Astrocyte (in vitro differentiated cells and primary cell): ENCODE measurements around the gene CEND1. TPM values are rescaled to one million over a fixed set of nuclear protein-coding genes. Genes with fewer than 3 reads are reported as not detected.

Experiments
- DNase-seq: peaks from one replicate; pipeline ENCODE4 v3.0.0-alpha.2; 2010; ENCODE audit warnings: low read depth
- FAIRE-seq: peaks from 2 replicates; lab custom pipeline; 2011; peaks lifted over from hg19 to GRCh38; lab: Jason Lieb, UNC
- H2AFZ ChIP-seq: 2 replicates; pipeline ENCODE4 v1.6.0; 2012; ENCODE audit warnings: low read depth, low read length, inconsistent platforms
- H3K27ac ChIP-seq: 2 replicates; pipeline ENCODE4 v1.5.1; 2011; ENCODE audit warnings: low read depth, low read length, inconsistent platforms
- H3K27me3 ChIP-seq: 2 replicates; pipeline ENCODE4 v1.6.0; 2011; ENCODE audit warnings: low read length, inconsistent platforms; ENCODE audit not compliant: insufficient read depth
- H3K36me3 ChIP-seq: 2 replicates; pipeline ENCODE4 v1.5.1; 2011; ENCODE audit warnings: low read length, inconsistent platforms; ENCODE audit not compliant: insufficient read depth
- H3K4me1 ChIP-seq: 2 replicates; pipeline ENCODE4 v1.5.1; 2011; ENCODE audit warnings: low read length, inconsistent platforms; ENCODE audit not compliant: insufficient read depth
- H3K4me2 ChIP-seq: 2 replicates; pipeline ENCODE4 v1.6.0; 2012; ENCODE audit warnings: low read length, inconsistent platforms
- H3K4me3 ChIP-seq: 2 replicates; pipeline ENCODE4 v1.5.1; 2011; ENCODE audit warnings: low read depth, mild to moderate bottlenecking, low read length, inconsistent platforms; ENCODE audit not compliant: insufficient read depth
- H3K79me2 ChIP-seq: 2 replicates; pipeline ENCODE4 v1.6.0; 2012; ENCODE audit warnings: mild to moderate bottlenecking, low read length, inconsistent platforms; ENCODE audit not compliant: insufficient read depth
- H3K9ac ChIP-seq: 2 replicates; pipeline ENCODE4 v1.6.0; 2012; ENCODE audit warnings: mild to moderate bottlenecking, low read length, inconsistent platforms
- H3K9me3 ChIP-seq: 2 replicates; pipeline ENCODE4 v1.5.1; 2012; ENCODE audit warnings: low read depth, mild to moderate bottlenecking, low read length, inconsistent platforms; ENCODE audit not compliant: insufficient read depth
- H4K20me1 ChIP-seq: 2 replicates; pipeline ENCODE4 v1.6.0; 2012; ENCODE audit warnings: low read length, inconsistent platforms; ENCODE audit not compliant: insufficient read depth
- H3K27ac Mint-ChIP-seq: one replicate; pipeline ENCODE4 v1.8.0; 2021; ENCODE audit warnings: mild to moderate bottlenecking, mixed read lengths; ENCODE audit not compliant: unreplicated experiment
- H3K27me3 Mint-ChIP-seq: one replicate; pipeline ENCODE4 v1.8.0; 2021; ENCODE audit warnings: low read depth, mixed read lengths; ENCODE audit not compliant: unreplicated experiment
- H3K36me3 Mint-ChIP-seq: one replicate; pipeline ENCODE4 v1.8.0; 2021; ENCODE audit warnings: low read depth, mixed read lengths; ENCODE audit not compliant: unreplicated experiment
- H3K4me1 Mint-ChIP-seq: one replicate; pipeline ENCODE4 v1.8.0; 2021; ENCODE audit warnings: low read depth, mixed read lengths; ENCODE audit not compliant: unreplicated experiment
- H3K4me3 Mint-ChIP-seq: one replicate; pipeline ENCODE4 v1.8.0; 2021; ENCODE audit warnings: mild to moderate bottlenecking, moderate library complexity, mixed read lengths; ENCODE audit not compliant: unreplicated experiment
- H3K9me3 Mint-ChIP-seq: one replicate; pipeline ENCODE4 v1.8.0; 2021; ENCODE audit warnings: mild to moderate bottlenecking, mixed read lengths; ENCODE audit not compliant: unreplicated experiment
- EZH2 ChIP-seq: IDR thresholded peaks from 2 replicates; pipeline ENCODE4 v1.6.1; 2012; ENCODE audit warnings: mild to moderate bottlenecking, low read length, inconsistent platforms; ENCODE audit not compliant: insufficient read depth
- total RNA-seq: library from RNA; stranded (reverse); gene quantifications from 2 replicates; pipeline ENCODE4 v1.2.1, GENCODE V29; 2021
- TF ChIP-seq, protein P1 (sequence below): IDR thresholded peaks from 2 replicates; pipeline ENCODE4 v1.5.1; 2011; ENCODE audit warnings: low read depth, mild to moderate bottlenecking, inconsistent platforms, low read length, moderate library complexity; ENCODE audit not compliant: insufficient read depth

CEND1 gene
- total RNA-seq, 1 donor from 2014 or later, result 0.59 TPM

GRCh38 chr11:771617-772204 lies 18.2 kb downstream of the CEND1 start:
- H3K4me2 ChIP-seq, result no peak overlapping the region
- no peak for DNase-seq
- FAIRE-seq, result no peak

GRCh38 chr11:770642-771616 lies 19.0 kb downstream of the CEND1 start:
- TF ChIP-seq, protein P1, sequence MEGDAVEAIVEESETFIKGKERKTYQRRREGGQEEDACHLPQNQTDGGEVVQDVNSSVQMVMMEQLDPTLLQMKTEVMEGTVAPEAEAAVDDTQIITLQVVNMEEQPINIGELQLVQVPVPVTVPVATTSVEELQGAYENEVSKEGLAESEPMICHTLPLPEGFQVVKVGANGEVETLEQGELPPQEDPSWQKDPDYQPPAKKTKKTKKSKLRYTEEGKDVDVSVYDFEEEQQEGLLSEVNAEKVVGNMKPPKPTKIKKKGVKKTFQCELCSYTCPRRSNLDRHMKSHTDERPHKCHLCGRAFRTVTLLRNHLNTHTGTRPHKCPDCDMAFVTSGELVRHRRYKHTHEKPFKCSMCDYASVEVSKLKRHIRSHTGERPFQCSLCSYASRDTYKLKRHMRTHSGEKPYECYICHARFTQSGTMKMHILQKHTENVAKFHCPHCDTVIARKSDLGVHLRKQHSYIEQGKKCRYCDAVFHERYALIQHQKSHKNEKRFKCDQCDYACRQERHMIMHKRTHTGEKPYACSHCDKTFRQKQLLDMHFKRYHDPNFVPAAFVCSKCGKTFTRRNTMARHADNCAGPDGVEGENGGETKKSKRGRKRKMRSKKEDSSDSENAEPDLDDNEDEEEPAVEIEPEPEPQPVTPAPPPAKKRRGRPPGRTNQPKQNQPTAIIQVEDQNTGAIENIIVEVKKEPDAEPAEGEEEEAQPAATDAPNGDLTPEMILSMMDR, result no peak
- no peak for TF ChIP-seq EZH2
- Histone ChIP-seq H3K4me1 (peaks cover 12% of the 10 kb centered on the region), H3K36me3 (peaks cover 3% of the 10 kb centered on the region), H3K79me2 (peaks cover 58% of the 10 kb centered on the region), H4K20me1 (peaks cover 74% of the 10 kb centered on the region), H3K4me2 (no peak overlapping the region), H3K4me3 (no peak overlapping the region), H3K27ac (no peak overlapping the region), H3K9ac (no peak overlapping the region), H2AFZ (no peak overlapping the region), H3K9me3 (no peaks in the 10 kb centered on the region), H3K27me3 (no peaks in the 10 kb centered on the region)
- no peaks in the 10 kb centered on the region for H3K9me3 Mint-ChIP-seq
- FAIRE-seq, result no peak
- no peaks in the 10 kb centered on the region for H3K27me3 Mint-ChIP-seq
- H3K4me1 Mint-ChIP-seq, result peaks cover 9% of the 10 kb centered on the region
- H3K4me3 Mint-ChIP-seq, result no peak overlapping the region
- H3K27ac Mint-ChIP-seq, result no peak overlapping the region
- DNase-seq, result no peak
- peaks cover 4% of the 10 kb centered on the region for H3K36me3 Mint-ChIP-seq

More at GRCh38 chr11:771617-772204, 18.2 kb downstream of the CEND1 start:
- Histone ChIP-seq H3K36me3 (no peaks in the 10 kb centered on the region), H3K27ac (no peak overlapping the region), H3K27me3 (no peaks in the 10 kb centered on the region), H4K20me1 (peaks cover 73% of the 10 kb centered on the region), H3K9ac (no peak overlapping the region), H2AFZ (no peak overlapping the region), H3K79me2 (peaks cover 66% of the 10 kb centered on the region), H3K4me1 (peaks cover 18% of the 10 kb centered on the region), H3K4me3 (no peak overlapping the region), H3K9me3 (no peaks in the 10 kb centered on the region)
- Mint-ChIP-seq H3K9me3 (no peaks in the 10 kb centered on the region), H3K27me3 (no peaks in the 10 kb centered on the region), H3K27ac (no peak overlapping the region), H3K36me3 (peaks cover 3% of the 10 kb centered on the region), H3K4me3 (no peak overlapping the region), H3K4me1 (peaks cover 7% of the 10 kb centered on the region)
- no peak for TF ChIP-seq EZH2
- TF ChIP-seq, protein P1, result no peak
